Ammon's horn (tissue), 1 donor: ENCODE results near the gene THRSP.
A peak's percentile ranks its signal among the peaks of the same experiment; 100 is the strongest.
"Not testable (repeated sequence)": the region's sequence is repeated elsewhere in the genome, so short reads cannot be mapped to it uniquely, and the experiment has no call there.

Experiments used
- DNase-seq: peaks from one replicate; pipeline ENCODE4 v3.0.0-alpha.2; 2016; ENCODE audit warnings: low spot score

THRSP gene, protein sequence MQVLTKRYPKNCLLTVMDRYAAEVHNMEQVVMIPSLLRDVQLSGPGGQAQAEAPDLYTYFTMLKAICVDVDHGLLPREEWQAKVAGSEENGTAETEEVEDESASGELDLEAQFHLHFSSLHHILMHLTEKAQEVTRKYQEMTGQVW

DNA sequence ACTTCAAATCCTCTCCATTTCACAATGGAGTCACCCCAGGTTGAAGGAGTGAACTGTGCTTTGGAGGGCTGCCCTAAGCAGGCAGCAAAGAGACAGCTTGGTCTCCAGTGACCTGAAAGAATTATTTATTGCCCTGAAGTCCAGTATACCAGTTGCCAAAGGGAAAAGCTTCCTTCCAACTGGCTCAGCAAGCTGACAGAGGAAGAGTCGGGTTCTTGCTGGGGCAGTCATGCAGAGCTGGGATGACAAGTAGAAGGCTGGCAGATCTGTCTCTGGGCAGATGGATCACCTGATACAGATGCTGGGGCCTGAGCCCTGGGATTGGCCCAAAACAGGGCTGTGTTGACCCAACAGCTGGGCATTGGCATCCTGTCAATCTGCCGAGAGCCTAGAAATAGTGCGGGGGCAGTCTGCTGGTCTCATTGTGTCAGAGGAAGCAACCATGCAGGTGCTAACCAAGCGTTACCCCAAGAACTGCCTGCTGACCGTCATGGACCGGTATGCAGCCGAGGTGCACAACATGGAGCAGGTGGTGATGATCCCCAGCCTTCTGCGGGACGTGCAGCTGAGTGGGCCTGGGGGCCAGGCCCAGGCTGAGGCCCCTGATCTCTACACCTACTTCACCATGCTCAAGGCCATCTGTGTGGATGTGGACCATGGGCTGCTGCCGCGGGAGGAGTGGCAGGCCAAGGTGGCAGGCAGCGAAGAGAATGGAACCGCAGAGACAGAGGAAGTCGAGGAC is at the start of gene THRSP:
THRSP (plus strand) TSS at position 422 of the 742 bp plus-strand sequence; CDS start at position 443, 21 bp downstream.
- DNase-seq, result no peak

DNA sequence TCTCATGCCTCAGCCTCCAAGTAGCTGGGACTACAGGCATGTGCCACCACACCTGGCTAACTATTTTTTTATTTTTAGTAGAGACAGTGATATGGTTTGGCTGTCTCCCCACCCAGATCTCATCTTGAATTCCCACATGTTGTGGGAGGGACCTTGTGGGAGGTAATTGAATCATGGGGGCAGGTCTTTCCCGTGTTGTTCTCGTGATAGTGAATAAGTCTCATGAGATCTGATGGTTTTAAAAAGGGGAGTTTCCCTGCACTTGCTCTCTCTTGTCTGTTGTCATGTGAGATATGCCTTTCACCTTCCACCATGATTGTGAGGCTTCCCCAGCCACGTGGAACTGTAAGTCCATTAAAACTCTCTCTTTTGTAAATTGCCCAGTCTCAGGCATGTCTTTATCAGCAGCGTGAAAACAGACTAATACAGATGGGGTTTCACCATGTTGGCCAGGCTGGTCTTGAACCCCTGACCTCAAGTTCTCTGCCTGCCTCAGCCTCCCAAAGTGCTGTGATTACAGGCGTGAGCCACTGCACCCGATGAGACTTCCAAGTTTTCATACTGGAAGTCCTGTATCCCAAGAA is 48.6 kb upstream of the THRSP start:
- DNase-seq, result not testable (repeated sequence)

DNA sequence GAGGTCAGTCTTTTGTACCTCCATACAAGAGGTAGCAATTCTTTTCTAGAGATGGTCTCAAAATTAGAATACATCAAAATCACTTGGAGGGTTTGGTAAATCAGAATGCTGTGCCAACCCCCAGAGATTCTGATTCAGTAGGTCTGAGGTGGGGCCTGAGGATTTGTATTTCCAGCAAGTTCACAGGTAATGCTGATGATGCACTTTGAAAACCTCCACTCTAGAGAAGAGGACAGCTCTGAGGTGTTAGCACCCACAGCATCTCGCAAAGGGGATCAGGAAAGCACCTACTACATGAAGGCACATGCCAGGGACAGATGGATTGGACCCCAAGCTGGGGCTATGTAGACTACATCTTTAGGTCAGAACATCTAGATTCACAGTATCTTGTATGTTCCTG is 47.8 kb upstream of the THRSP start:
- DNase-seq, result no peak

DNA sequence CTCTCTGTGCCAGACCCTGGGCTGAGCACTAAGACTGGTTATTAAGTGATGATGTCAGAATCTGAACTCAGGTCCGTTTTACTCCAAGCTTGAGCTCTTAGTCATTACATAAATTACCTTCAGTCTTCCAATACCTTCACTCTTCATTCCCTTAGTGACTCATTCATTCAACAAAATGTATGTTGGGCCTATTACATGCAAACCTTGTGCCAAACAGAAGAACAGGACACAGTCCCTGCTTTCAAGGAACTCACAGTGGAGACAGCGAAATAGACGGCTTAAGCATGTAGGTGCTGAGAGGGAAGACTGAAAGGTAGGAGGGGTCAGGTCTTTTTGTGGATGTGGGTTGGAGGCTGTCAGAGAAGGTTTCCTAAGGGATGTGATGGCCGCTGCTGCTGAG is 43.9 kb upstream of the THRSP start:
- no peak for DNase-seq

DNA sequence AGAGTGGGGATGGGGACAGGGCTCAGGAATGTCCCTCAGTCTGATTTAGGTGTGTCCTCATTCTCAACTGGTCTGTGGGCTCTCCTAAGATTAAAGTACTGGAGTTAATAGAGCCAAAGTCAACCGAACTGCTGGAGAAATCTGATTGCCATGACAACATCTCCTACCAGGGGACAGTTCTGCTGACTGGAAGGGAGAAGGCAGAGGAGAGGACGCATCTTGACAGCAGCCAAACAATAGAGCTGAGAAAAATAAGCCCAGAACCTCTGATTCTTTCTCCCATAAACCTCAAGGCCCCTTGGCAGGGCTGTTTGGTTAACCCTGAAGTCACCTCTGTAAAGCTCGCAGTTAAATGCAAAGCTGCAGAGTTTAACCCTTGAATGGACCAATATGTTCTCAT is 43.4 kb upstream of the THRSP start:
- DNase-seq, result no peak

DNA sequence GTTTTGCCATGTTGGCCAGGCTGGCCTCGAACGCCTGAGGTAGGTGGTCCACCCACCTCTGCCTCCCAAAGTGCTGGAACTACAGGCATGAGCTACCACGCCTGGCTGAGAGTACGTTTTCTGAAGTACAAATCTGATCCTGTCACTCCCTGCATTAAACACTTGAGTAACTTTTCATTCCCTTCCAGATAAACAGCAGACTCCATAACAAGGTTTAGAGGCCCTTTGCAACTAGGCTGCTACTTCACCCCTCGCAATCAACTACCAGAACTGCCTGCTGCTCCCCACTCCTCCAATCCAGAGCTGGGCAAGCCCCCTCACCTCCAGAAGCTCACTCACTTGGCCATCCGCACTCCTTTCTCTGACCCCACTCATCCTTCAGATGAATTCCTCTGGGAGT is 42.0 kb upstream of the THRSP start:
- DNase-seq, result no peak

DNA sequence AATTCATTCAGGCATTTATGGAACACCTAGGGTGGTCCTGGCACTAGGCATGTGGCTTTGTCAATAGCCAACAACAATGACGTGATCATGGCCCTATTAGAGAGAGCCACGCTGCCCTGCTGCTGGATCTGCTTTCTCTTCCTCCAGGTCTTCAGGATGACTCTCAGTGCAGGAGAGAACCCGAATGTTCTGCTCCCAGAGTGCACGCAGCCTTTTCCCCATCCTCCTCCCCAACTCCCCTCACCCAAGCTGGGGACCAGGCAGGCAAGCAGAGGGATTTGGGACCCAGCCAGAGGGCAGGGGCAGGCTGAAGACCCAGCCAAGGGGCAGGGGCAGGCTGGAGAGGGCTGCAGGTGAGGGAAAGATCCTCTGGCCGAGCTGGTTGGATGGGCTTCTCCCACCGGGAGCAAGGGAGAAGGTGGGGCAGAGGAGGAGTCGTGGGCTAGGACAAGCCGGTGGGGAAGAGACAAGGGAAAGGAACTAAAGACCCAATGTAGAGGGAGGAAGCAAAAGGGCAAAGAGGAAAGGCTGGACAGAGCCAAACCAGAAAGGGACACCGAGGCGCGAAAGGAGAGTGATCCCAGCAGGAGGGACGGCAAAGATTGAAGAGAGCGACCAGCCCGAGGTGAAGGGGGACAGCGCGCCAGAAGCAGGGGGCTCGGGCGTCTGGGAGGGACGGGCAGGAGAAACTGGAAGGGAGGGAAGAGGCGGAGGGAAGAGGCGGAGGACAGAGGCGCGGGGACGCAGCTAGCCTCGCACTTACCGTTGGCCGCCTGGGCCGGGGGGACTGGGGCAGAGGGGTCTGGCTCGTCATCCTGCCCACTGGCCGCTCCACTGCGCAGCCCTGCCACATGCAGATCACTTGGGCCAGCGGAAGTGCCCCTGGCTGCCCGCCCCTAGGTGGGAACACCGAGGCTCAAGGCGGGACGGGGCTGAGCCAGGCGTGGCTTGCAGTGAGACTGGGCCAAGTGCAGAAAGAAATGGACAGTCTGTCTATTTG is 41.0 kb upstream of the THRSP start, which contains the start of gene KCTD14:
KCTD14 (minus strand) TSS at position 880 of the 1,000 bp plus-strand sequence; CDS start at position 853, 27 bp downstream.
- no peak for DNase-seq

DNA sequence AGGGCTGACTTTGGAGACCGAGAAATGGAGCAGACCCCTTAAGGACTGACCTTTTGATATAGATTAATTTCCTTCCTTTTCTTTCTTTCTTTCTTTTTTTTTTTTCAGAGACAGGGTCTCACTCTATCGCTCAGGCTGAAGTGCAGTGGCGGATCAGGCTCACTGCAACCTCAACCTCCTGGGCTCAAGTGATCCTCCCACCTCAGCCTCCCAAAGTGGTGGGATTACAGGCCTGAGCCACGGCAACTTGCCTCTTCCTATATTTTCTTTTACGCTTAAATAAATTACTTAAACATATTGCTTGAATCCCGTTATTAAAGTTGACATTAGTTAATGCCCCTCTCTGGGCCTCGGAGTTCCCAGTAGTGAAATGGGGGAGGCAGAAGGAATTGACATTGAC is 40.2 kb upstream of the THRSP start:
- no peak for DNase-seq

DNA sequence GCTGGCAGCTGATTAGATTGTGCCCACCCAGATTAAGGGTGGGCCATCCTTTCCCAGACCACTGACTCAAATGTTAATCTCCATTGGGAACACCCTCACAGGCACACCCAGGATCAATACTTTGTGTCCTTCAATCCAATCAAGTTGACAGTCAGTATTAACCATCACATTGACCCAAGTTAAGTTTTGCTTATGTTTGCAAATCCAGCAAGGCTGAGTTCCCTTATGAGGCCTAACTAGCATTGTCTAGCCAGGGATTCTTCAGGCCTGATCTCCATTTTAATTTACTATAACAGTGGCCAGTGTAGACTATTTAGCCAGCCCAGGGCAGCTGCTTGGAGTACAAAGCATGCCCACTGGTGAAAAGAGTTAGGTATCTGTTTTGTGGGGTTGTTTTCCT is 38.3 kb upstream of the THRSP start:
- no peak for DNase-seq

DNA sequence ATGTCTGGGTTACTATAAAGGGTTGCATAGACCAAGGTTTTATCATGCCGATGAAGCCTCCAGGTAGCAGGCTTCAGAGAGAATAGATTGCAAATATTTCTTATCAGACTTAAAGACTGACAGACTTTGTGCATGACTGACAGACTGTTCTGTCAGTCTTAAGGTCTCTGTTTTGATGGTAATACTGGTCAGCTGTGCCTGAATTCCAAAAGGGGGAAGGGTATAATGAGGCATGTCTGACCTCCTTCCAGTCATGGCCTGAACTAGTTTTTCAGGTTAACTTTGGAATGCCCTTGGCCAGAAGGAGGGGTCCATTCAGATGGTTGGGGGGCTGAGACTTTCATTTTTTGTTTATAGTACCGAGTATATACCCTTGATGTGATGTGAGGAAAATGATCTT is 35.9 kb upstream of the THRSP start:
- no peak for DNase-seq

DNA sequence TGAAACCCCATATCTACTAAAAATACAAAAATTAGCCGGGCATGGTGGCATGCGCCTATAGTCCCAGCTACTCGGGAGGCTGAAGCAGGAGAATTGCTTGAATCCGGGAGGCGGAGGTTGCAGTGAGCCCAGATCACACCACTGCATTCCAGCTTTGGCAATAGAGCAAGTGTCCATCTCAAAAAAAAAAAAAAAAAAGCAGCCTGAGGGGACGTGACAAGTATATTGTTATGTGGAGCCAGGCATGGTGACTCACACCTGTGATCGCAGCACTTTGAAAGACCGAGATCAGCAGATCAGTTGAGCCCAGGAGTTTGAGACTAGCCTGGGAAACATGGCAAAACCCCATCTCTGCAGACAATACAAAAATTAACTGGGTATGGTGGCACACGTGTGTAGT is 35.2 kb upstream of the THRSP start:
- not testable (repeated sequence) for DNase-seq

DNA sequence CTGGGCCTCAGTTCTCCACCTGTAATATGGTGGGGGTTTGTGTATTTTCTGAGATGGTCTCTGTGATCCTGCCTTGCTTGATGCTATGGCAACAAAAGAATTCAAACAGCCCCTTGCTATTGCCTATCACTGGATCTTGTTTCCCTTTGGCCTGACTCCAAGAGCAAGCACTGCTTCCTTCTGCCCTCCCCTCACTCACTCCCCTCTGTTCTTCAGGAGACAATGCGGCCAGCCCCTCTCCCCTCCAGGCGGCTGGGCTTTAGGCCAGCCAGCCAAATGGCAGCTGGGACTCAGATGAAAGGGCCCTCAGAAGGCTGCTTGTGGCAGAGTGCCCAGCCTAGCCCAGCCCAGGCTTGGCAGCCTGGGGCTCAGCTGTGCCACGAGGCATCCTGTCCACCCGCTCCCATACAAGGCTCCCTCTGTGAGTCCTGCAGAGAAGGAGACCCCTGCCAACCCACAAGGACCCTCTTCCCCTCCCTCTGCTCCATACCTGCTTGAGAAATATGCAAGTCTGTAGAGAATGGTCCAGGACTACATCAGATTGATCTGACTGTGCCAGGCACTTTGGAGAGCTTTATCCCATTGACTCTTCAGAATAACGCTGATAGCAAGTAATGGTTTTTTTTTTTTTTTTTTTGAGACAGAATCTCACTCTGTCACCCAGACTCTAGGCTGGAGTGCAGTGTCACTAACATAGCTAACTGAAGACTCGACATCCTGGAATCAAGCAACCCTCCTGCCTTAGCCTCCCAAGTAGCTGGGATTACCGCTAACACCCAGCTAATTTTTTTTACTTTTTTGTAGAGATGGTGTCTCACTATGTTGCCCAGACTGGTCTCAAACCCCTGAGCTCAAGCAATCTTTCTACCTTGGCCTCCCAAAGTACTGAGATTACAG is 33.0 kb upstream of the THRSP start:
- DNase-seq, result peak; percentile 96

DNA sequence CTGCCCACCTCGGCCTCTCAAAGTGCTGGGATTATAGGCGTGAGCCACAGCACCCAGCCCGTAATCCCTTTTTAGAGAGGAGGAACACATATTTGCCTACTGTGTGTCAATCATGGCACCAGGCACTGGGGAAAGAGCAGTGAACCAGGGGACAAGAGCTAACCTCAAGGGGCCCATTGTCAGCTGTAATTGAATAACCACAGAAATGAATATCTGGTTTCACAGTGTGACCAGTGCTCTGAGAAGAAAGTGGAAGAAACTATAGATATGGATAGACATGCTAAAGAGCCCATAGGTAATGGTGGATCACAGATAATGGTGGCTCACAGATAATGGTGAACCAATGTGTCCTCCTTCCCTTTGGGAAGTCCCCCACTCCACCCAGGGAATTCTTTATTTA is 32.0 kb upstream of the THRSP start:
- DNase-seq, result no peak

DNA sequence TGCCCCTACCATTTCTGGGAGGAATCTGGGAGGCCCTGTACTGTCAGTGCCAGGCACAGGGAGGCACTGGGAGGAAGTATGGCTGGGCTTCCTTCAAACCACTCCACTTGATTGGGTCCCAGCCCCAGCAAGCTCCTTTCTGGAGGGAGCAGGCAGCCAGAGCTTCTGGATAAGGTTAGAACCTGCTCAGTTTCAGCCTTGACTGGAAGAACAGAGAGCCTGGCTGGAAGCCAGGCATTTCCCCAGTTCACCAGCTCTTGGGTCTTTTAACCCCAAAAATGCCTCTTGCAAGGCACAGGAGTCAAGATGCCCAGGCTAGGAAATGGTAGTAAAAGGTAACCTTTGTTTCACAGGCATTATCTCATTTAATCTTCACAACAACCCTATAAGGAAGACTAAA is 31.6 kb upstream of the THRSP start:
- no peak for DNase-seq

DNA sequence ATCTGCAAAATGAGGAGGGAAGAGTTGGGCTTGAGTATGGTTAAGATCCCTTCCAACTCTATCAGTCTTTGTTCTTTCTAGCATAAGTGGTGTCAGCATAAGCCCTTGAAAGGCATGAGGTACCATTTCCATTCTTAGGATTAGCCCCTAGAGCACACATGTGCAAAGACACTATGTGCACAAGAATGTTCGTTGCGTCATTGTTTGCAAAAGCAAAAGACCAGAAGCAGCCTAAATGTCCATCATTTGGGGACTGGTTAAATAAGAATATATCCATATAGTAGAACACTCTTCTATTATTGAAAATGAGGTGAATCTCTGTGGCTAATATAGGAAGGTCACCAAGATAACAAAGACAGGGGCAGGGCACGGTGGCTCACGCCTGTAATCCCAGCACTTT is 30.6 kb upstream of the THRSP start:
- DNase-seq, result no peak

DNA sequence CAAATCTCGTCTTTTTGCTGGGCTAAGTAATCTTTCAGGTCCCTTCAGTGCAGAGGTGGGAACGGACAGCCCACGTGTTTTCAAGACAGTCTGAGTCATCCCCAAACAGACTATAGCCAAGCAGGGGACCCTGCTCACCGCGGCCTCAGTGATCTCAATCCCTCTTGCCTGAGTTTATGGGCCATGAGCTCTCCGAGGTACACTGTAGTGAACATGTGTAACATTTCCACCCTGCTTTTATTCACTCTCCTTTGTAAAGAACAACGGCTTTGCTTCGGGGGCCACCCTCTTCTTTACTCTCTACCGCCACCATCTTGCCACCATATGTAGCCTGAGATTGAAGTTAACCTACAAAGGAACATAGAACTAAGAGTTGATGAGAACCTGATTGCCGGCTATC is 29.0 kb upstream of the THRSP start:
- DNase-seq, result no peak

DNA sequence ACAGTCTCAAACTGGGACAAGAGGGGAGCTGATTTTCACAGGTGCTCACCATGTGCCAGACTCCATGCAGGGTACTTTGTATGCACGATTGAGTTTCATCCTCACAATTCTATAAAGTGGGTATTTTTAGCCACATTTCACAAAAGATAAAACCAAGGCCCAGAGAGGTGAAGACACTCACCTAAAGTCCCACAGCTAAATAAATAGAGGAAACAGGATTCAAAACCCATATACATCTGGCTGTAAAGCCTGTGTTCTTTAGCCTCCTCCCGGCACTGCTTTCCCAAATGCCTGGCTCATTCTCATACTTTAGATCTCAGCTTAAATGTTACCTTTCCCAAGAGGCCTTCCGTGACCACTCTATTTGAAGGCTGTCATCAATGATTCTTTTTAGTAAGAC is 27.3 kb upstream of the THRSP start:
- no peak for DNase-seq

DNA sequence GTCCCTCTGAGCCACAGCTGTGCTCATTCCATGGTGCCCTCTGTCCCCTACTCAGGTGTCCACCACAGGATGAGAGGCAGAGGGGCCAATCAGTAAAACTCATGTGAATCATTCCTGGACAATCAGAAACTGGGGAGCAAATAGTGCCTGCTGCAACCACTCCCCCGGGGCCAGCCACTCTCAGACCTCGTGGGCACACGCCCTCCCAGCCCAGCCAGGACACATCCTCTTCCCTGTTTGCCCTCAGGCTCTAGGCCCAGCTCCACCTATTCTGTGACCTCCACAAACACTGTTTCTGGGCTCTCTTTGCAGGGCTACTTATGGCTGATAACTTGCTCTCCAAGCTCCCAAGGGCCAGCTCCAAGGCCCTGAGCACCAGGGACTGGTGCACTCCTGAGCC is 26.6 kb upstream of the THRSP start:
- DNase-seq, result no peak

DNA sequence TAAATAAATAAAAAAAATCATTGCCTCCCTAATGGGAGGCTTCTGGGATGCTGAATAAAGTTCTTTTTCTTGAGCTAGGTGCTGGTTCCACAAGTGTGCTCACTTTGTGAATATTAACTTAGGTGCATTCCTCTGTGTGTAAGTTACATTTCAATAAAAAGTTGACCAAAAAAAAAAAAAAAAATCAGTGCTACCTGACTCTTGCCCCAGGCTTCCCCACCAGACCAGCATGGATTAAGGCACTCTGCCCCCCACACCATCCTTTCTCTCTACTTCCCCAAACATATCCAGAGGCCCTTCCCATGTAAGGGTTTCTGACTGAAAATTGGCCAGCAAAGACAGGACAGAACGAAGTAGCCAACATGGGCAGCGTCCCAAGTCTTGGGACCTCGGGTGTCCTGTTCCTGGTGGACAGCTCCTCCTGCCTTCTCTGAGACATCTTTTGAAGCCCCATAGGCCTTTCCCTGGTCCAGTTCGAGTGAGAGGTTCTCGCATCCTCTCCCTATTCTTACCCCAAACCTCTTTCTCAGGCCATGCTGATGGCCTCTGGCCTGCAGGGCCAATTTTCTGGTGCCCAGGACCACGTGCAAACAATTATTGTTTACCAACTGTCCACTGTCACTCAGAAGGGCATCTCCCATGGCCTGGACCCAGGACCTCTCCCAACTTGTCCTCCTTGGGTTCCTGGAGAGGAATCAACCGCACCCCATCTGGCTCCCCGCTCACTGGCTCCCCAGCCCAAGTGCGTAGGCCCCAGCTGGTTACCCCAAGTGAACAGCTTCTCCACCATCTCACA is 25.6 kb upstream of the THRSP start:
- no peak for DNase-seq

DNA sequence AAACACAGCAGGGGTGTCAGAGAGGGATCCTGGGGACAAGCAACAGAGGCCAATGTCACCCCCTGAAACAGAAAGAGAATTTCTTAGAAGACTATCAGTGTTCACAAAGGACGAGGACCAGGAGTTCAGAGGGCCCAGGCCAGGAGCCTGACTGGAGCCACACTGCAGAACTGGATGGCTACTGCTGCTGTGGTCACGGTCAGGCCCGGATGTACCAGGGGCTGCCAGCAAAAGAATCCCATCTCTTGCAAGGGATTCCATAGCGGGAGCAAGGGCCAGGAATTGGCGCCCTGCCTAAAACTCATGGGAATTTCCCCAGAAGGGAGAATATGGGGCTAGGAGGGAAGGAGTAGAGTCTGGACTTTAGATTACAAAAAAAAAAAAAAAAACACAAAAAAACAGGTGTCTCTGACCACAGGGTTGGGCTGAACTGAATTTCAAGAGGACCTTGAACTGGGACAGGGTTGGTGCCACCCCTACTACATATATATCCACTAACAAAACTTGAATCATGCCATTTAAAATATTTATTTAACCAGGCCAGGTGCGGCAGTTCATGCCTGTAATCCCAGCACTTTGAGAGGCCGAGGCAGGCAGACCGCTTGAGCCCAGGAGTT is 24.9 kb upstream of the THRSP start:
- DNase-seq, result no peak
